Endothelial cell of umbilical vein (primary cell): Measurements from ENCODE around the gene ZNF560. TPM values are rescaled to one million over a fixed set of nuclear protein-coding genes. Genes with fewer than 3 reads are reported as not detected.

Experiments
- Bru-seq: library from RNA; stranded (reverse); fragments of 400-500 nt; gene quantifications from one replicate; lab custom pipeline; 2021; lab: Mats Ljungman, UMichigan
- BruChase-seq, 2 experiments: library from RNA; stranded (reverse); fragments of 400-500 nt; gene quantifications; one replicate each; lab custom pipeline; 2021; lab: Mats Ljungman, UMichigan
- BruUV-seq: library from RNA; stranded (reverse); fragments of 400-500 nt; replicated peaks from 2 replicates; lab custom pipeline; 2021; lab: Mats Ljungman, UMichigan
- CTCF ChIA-PET: fragments of 300-600, 350-600 bp; sonication (Branson Sonifier 250); formaldehyde crosslinking; loops from one replicate; lab custom pipeline; 2021; ENCODE audit warnings: antibody characterized with exemption, inconsistent platforms; lab: Charles Lee
- POLR2A ChIA-PET: fragments of 300-600, 350-600 bp; sonication (Branson Sonifier 250); formaldehyde crosslinking; loops from one replicate; lab custom pipeline; 2021; ENCODE audit warnings: antibody characterized with exemption, inconsistent platforms; lab: Charles Lee
- DNase-seq: peaks from one replicate; pipeline ENCODE4 v3.0.0-alpha.2; 2011; ENCODE audit warnings: low read depth, low spot score
- FAIRE-seq: peaks from 2 replicates; lab custom pipeline; 2011; peaks lifted over from hg19 to GRCh38; lab: Jason Lieb, UNC
- H2AFZ ChIP-seq: 2 replicates; pipeline ENCODE4 v1.6.0; 2012; ENCODE audit warnings: low read depth, low read length, control low read depth, inconsistent platforms
- H3K27ac ChIP-seq: 2 replicates; pipeline ENCODE4 v1.5.1; 2011; ENCODE audit warnings: low read depth, mild to moderate bottlenecking, control low read depth, low read length, moderate library complexity; ENCODE audit not compliant: insufficient read depth
- H3K27me3 ChIP-seq, 2 experiments: 2 replicates each; pipeline versions ENCODE4 v1.6.0 to v1.6.1; 2011; ENCODE audit warnings: low read length in 2 of 2, mixed read lengths in 1 of 2; ENCODE audit not compliant: control insufficient read depth in 2 of 2, insufficient read depth in 2 of 2
- H3K36me3 ChIP-seq, 2 experiments: 2 replicates in 1 of 2; 3 replicates in 1 of 2; pipeline ENCODE4 v1.5.1; 2011; ENCODE audit warnings: low read length in 2 of 2, mild to moderate bottlenecking in 1 of 2, moderate library complexity in 1 of 2; ENCODE audit not compliant: control insufficient read depth in 2 of 2, insufficient read depth in 2 of 2; ENCODE audit errors: extremely low read depth in 1 of 2
- H3K4me1 ChIP-seq: 3 replicates; pipeline ENCODE4 v1.5.1; 2011; ENCODE audit warnings: mild to moderate bottlenecking, low read length; ENCODE audit not compliant: control insufficient read depth, insufficient read depth; ENCODE audit errors: extremely low read depth
- H3K4me2 ChIP-seq: 2 replicates; pipeline ENCODE4 v1.6.1; 2011; ENCODE audit warnings: low read length, control low read depth, mixed read lengths; ENCODE audit not compliant: insufficient read depth
- H3K4me3 ChIP-seq, 3 experiments: fragments of 200-600 bp in 1 of 3; sonication (generic), shearing (Covaris generic) in 1 of 3; replicated peaks in 1 of 3; 2 replicates each; pipeline ENCODE4 v1.5.1; 2011 to 2016; ENCODE audit warnings: control low read depth in 3 of 3, low read length in 3 of 3, mild to moderate bottlenecking in 2 of 3, inconsistent platforms in 1 of 3, low read depth in 1 of 3, moderate library complexity in 1 of 3; ENCODE audit not compliant: insufficient read depth in 1 of 3
- H3K79me2 ChIP-seq: 2 replicates; pipeline ENCODE4 v1.6.0; 2012; ENCODE audit warnings: low read length, inconsistent platforms; ENCODE audit not compliant: control insufficient read depth, insufficient read depth
- H3K9ac ChIP-seq: replicated peaks from 2 replicates; pipeline ENCODE3; 2011; ENCODE audit warnings: low read length, control low read depth; ENCODE audit not compliant: insufficient read depth; ENCODE audit errors: extremely low read depth
- H3K9me1 ChIP-seq: replicated peaks from 3 replicates; pipeline ENCODE4 v1.6.0; 2011; ENCODE audit warnings: mild to moderate bottlenecking, low read length; ENCODE audit not compliant: control insufficient read depth, insufficient read depth; ENCODE audit errors: extremely low read depth
- H3K9me3 ChIP-seq: replicated peaks from 2 replicates; pipeline ENCODE4 v1.5.1; 2012; ENCODE audit warnings: low read length, inconsistent platforms; ENCODE audit not compliant: control insufficient read depth, insufficient read depth
- H4K20me1 ChIP-seq: replicated peaks from 2 replicates; pipeline ENCODE3; 2011; ENCODE audit warnings: mild to moderate bottlenecking, low read length; ENCODE audit not compliant: control insufficient read depth, insufficient read depth; ENCODE audit errors: extremely low read depth
- CTCF ChIP-seq, 2 donors: IDR thresholded peaks; 1 replicate in 1 of 2; 2 replicates in 1 of 2; pipeline ENCODE4 v1.5.1; 2011; ENCODE audit warnings: low read length in 2 of 2, mild to moderate bottlenecking in 2 of 2, moderate library complexity in 2 of 2, control low read depth in 1 of 2, inconsistent platforms in 1 of 2, low read depth in 1 of 2; ENCODE audit not compliant: insufficient read depth in 1 of 2; ENCODE audit errors: extremely low read depth in 1 of 2
- FOS ChIP-seq: IDR thresholded peaks from 2 replicates; pipeline ENCODE4 v1.6.1; 2011; ENCODE audit warnings: mild to moderate bottlenecking, low read length, moderate library complexity, borderline replicate concordance; ENCODE audit not compliant: insufficient read depth
- MAX ChIP-seq: IDR thresholded peaks from 2 replicates; pipeline ENCODE4 v1.6.1; 2011; ENCODE audit not compliant: insufficient read depth, insufficient read length
- dilution Hi-C: fragments of 300-500 bp; cut with MboI; formaldehyde crosslinking; loops from one replicate; pipeline ENCODE4 v1.15.0; 2019; ENCODE audit warnings: low sequenced_read_pairs; ENCODE audit not compliant: extremely low pct_ligation_motif_present
- intact Hi-C: fragments of 100-400 bp; cut with micrococcal nuclease; formaldehyde crosslinking; loops from one replicate; pipeline ENCODE4 v1.10.0; 2022
- long read RNA-seq: library from polyadenylated mRNA; stranded (forward); transcript quantifications from one replicate; pipeline ENCODE4 v2.0.0, GENCODE V29; 2021
- polyA minus RNA-seq, 3 experiments: library from RNA; depleted of rRNA, polyadenylated mRNA; stranded (reverse); fragments of >200 nt; gene quantifications; 1 replicate in 1 of 3; 2 replicates in 2 of 3; pipeline ENCODE4 v1.2.3, GENCODE V29; 2011
- polyA plus RNA-seq, 4 experiments: library from polyadenylated mRNA; depleted of rRNA in 3 of 4; stranded (reverse) in 3 of 4; unstranded in 1 of 4; fragments of >200 nt; gene quantifications; 2 replicates each; pipeline versions ENCODE4 v1.2.1 to v1.2.3, GENCODE V29; 2011 to 2012; ENCODE audit warnings: missing spikeins in 1 of 4
- total RNA-seq: library from RNA; stranded (reverse); gene quantifications from 2 replicates; pipeline ENCODE4 v1.2.3, GENCODE V29; 2021

Gene ZNF560
- not detected in 2 replicates for total RNA-seq
- 0.03 and 0.06 TPM in 2 replicates for polyA plus RNA-seq
- 0.04 TPM in 1 of 2 replicates, not detected in the other for polyA plus RNA-seq (2011; cell fraction: cytosol; rRNA removed)
- polyA plus RNA-seq (2011; cell fraction: nucleus; rRNA removed), result not detected in 2 replicates
- polyA plus RNA-seq (2012), result not detected in 2 replicates
- polyA minus RNA-seq, result not detected in 2 replicates
- not detected for polyA minus RNA-seq (2011; cell fraction: cytosol; rRNA and poly(A)+ RNA removed)
- not detected in 2 replicates for polyA minus RNA-seq (2011; cell fraction: nucleus; rRNA and poly(A)+ RNA removed)
- Bru-seq, nascent RNA, result percentile 10 among the genes with signal in this experiment
- not detected for BruChase-seq, experiment 1, labeled RNA remaining after a 6-hour chase
- percentile 5 among the genes with signal in this experiment for BruChase-seq, experiment 2, labeled RNA remaining after a 2-hour chase
- long read RNA-seq, result 0 reads

- no peak for FAIRE-seq
- no peak within 1 kb of the TSS for H3K4me3 ChIP-seq
- no peaks in the 10 kb centered on the region for H4K20me1 ChIP-seq
- no peaks in the 10 kb centered on the region for H3K9me3 ChIP-seq
- H3K27ac ChIP-seq, result no peak within 1 kb of the TSS
- DNase-seq, result no peak
- TF ChIP-seq CTCF (IDR thresholded peaks at IDR 0.05; ENCODE audit: extremely low read depth in 1 of 2, insufficient read depth in 1 of 2, low read depth in 1 of 2, low read length in 2 of 2), result peak in 1 of 2 donors; percentile 6
- TF ChIP-seq FOS, result no peak
- no peak for TF ChIP-seq MAX
- POLR2A ChIA-PET, result no interaction called here
- H3K9me1 ChIP-seq, result no peaks in the 10 kb centered on the region
- CTCF ChIA-PET, result no interaction called here
- dilution Hi-C loops (no loop called here), intact Hi-C loops (no loop called here)
- H3K27me3 ChIP-seq, result no peaks in the 10 kb centered on the region
- BruUV-seq, result no TSS peak
- no peak within 1 kb of the TSS for H3K9ac ChIP-seq
- H3K4me2 ChIP-seq, result no peak within 1 kb of the TSS
- H3K4me1 ChIP-seq, result no peaks in the 10 kb centered on the region
- no peaks in the 10 kb centered on the region for H3K36me3 ChIP-seq
- no peaks in the 10 kb centered on the region for H3K79me2 ChIP-seq
- no peak within 1 kb of the TSS for H2AFZ ChIP-seq
Measured at GRCh38 chr19:9498183-9498902, at the start of gene ZNF560. Gene ZNF560 (minus strand): TSS chr19:9498616. CDS start chr19:9475313, 23,303 bp downstream.
